Lung (tissue), 12 donors: ENCODE data around the gene OR4D10. TPM values are rescaled to one million over a fixed set of nuclear protein-coding genes. Genes with fewer than 3 reads are reported as not detected.
A peak's percentile ranks its signal among the peaks of the same experiment; 100 is the strongest.

Source experiments
- ATAC-seq: fragments of 200-7000 bp; cut with Tn5 transposase; one replicate; pipeline ENCODE4 v1.9.1; 2020; ENCODE audit warnings: moderate number of reproducible peaks; ENCODE audit not compliant: insufficient read depth, low FRiP score
- DNase-seq, 3 donors: peaks; one replicate each; pipeline ENCODE4 v3.0.0-alpha.2; 2013 to 2017
- H3K27ac ChIP-seq, 2 donors: one replicate each; pipeline ENCODE4 v1.5.1; 2013; ENCODE audit warnings: mild to moderate bottlenecking in 2 of 2, moderate library complexity in 2 of 2, control low read depth in 1 of 2, inconsistent platforms in 1 of 2, low read depth in 1 of 2, low read length in 1 of 2
- H3K27me3 ChIP-seq, 3 donors: one replicate each; pipeline ENCODE4 v1.5.1; 2013; ENCODE audit warnings: low read length in 2 of 3; ENCODE audit not compliant: control insufficient read depth in 3 of 3, insufficient read depth in 3 of 3
- H3K36me3 ChIP-seq, 4 donors: one replicate each; pipeline ENCODE4 v1.5.1; 2013; ENCODE audit warnings: low read length in 4 of 4, mild to moderate bottlenecking in 1 of 4, moderate library complexity in 1 of 4; ENCODE audit not compliant: control insufficient read depth in 4 of 4, insufficient read depth in 4 of 4
- H3K4me1 ChIP-seq, 5 donors: one replicate each; pipeline ENCODE4 v1.5.1; 2013; ENCODE audit warnings: low read length in 5 of 5, mild to moderate bottlenecking in 2 of 5, moderate library complexity in 1 of 5; ENCODE audit not compliant: control insufficient read depth in 5 of 5, insufficient read depth in 5 of 5
- H3K4me3 ChIP-seq: one replicate; pipeline ENCODE4 v1.5.1; 2013; ENCODE audit warnings: mild to moderate bottlenecking, control low read depth, moderate library complexity
- H3K9ac ChIP-seq, 2 donors: one replicate each; pipeline ENCODE4 v1.5.1; 2013; ENCODE audit warnings: low read length in 2 of 2, control low read depth in 1 of 2; ENCODE audit not compliant: insufficient read depth in 1 of 2
- H3K9me3 ChIP-seq, 4 donors: one replicate each; pipeline ENCODE4 v1.5.1; 2013; ENCODE audit warnings: low read length in 3 of 4, mild to moderate bottlenecking in 1 of 4, moderate library complexity in 1 of 4; ENCODE audit not compliant: control insufficient read depth in 4 of 4, insufficient read depth in 3 of 4
- WGBS, 2 donors: extraction: QIAGEN DNeasy Blood & Tissue Kit; methylation state at CpG; one replicate each; pipeline ENCODE4 v1.1.7; 2013; 5-methylcytosine and 5-hydroxymethylcytosine counted together
- polyA plus RNA-seq, 2 donors: library from polyadenylated mRNA; stranded (reverse); fragments of 200-250 nt; gene quantifications; one replicate each; pipeline ENCODE4 v1.2.1, GENCODE V29; 2013
- total RNA-seq, 2 donors: library from RNA; depleted of rRNA in 1 of 2; stranded (reverse); fragments of >200 nt in 1 of 2; gene quantifications; one replicate each; pipeline ENCODE4 v1.2.1, GENCODE V29; 2014 to 2021
- TF ChIP-seq, protein P1 (sequence below): IDR thresholded peaks from 2 replicates; pipeline ENCODE4 v1.5.1; 2012; ENCODE audit warnings: mild to moderate bottlenecking; ENCODE audit errors: control extremely low read depth, extremely low read depth
- donor health status: control.
- donor health status: control.
- donor health status: Bipolar disorder and iron deficiency.
- donor health status: healthy.
- donor health status: DM: yes; HTN: yes; CAD: no.

Gene OR4D10
- total and polyA plus RNA-seq, 4 donors, result not detected

GRCh38 chr11:59448484-59448883 is 24.6 kb upstream of the OR4D10 start:
- no peak overlapping the region for H3K9ac ChIP-seq
- DNase-seq, result no peak
- H3K27me3 ChIP-seq, result no peaks in the 10 kb centered on the region
- no peaks in the 10 kb centered on the region for H3K36me3 ChIP-seq
- no peak overlapping the region for H3K4me3 ChIP-seq
- TF ChIP-seq, protein P1, sequence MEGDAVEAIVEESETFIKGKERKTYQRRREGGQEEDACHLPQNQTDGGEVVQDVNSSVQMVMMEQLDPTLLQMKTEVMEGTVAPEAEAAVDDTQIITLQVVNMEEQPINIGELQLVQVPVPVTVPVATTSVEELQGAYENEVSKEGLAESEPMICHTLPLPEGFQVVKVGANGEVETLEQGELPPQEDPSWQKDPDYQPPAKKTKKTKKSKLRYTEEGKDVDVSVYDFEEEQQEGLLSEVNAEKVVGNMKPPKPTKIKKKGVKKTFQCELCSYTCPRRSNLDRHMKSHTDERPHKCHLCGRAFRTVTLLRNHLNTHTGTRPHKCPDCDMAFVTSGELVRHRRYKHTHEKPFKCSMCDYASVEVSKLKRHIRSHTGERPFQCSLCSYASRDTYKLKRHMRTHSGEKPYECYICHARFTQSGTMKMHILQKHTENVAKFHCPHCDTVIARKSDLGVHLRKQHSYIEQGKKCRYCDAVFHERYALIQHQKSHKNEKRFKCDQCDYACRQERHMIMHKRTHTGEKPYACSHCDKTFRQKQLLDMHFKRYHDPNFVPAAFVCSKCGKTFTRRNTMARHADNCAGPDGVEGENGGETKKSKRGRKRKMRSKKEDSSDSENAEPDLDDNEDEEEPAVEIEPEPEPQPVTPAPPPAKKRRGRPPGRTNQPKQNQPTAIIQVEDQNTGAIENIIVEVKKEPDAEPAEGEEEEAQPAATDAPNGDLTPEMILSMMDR, result no peak
- WGBS, 2 donors, result 84 to 94% methylated on average over 2 of the region's 2 CpGs
- H3K4me1 ChIP-seq, result no peaks in the 10 kb centered on the region
- no peak for ATAC-seq
- peaks cover 0 to 3% (median 0%) of the 10 kb centered on the region in 4 donors for H3K9me3 ChIP-seq
- H3K27ac ChIP-seq, result no peak overlapping the region

DNA sequence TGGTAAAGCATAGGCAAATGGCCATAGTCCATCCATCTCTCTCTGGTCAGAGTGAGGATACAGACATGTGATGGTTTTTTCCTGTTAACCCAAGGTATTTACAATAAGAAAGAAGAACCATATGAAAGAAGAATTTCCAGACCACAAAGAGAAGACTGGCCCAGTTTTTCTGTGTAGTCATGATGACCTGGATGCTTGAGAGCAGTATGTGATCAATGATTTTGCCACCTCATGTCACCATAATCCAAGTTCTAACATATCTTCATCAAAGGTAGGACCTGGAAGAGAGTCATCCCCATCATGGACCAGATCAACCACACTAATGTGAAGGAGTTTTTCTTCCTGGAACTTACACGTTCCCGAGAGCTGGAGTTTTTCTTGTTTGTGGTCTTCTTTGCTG is 16.5 kb upstream of the OR4D10 start, which contains the start of gene OR4D6:
Gene OR4D6 (plus strand): TSS at position 301 of the 400 bp plus-strand sequence. CDS start 0 bp downstream, at position 301.
- Histone ChIP-seq H3K4me3 (no peak within 1 kb of the TSS), H3K27ac (no peak within 1 kb of the TSS), H3K9ac (no peak within 1 kb of the TSS), H3K4me1 (no peaks in the 10 kb centered on the region), H3K27me3 (no peaks in the 10 kb centered on the region), H3K36me3 (no peaks in the 10 kb centered on the region), H3K9me3 (peaks cover 0 to 2% (median 0%) of the 10 kb centered on the region in 4 donors)
- ATAC-seq (no peak), DNase-seq (no peak)
- TF ChIP-seq, protein P1, result no peak
- WGBS, 2 donors, result 87 to 96% methylated on average over 2 of the region's 2 CpGs

DNA sequence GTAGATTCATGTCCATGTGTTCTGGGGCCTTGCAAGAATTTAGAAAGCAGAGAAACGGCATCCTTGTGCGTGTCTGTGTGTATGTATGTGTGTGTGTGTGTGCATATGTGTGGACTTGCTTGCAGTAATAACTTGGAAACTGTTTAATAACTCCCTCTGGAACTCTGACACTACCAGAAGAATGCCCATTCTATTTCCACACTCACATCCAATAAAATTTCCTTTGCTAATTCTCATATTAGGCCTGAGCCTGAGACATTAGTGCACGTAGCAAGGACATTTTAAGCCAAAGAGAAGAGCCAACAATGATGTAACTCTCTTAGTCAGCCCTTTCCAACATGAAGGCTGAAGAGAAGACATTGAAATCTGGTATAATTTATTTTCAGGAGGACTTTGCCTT is 13.2 kb upstream of the OR4D10 start:
- ATAC-seq, result no peak
- no peak for DNase-seq
- TF ChIP-seq, protein P1, result no peak
- H3K9ac ChIP-seq, result no peak overlapping the region
- 76 to 89% methylated on average over 3 of the region's 3 CpGs for WGBS, 2 donors
- no peaks in the 10 kb centered on the region for H3K36me3 ChIP-seq
- H3K27ac ChIP-seq, result no peak overlapping the region
- peaks cover 0 to 2% (median 0%) of the 10 kb centered on the region in 4 donors for H3K9me3 ChIP-seq
- H3K27me3 ChIP-seq, result no peaks in the 10 kb centered on the region
- no peak overlapping the region for H3K4me3 ChIP-seq
- no peaks in the 10 kb centered on the region for H3K4me1 ChIP-seq

DNA sequence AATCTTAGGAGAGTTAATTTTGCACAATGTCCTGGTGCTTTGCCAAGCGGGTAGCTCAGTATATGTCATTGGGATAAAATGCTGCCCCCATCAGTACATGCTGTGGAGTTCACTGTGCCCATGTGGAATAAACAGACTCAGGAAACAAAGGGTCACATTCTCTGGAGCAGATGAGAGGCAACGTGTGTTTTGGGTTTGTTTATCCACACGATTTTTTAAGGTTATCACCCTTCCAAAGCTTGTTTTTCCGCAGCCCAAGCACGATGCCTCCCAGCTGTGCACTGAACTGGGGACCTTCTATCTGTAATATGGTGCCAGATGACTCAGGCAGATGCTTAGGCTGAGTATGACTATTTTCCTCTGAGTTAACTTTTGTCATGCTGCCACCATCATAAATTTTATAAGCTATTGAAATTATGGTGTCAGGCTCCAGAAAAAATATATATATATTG is 9.9 kb upstream of the OR4D10 start:
- H3K27ac ChIP-seq, result no peak overlapping the region
- 43 to 66% methylated on average over 5 of the region's 5 CpGs for WGBS, 2 donors
- H3K36me3 ChIP-seq, result no peaks in the 10 kb centered on the region
- H3K9ac ChIP-seq, result no peak overlapping the region
- H3K4me3 ChIP-seq, result no peak overlapping the region
- peak in 2 of 3 donors; percentile 24 to 31 for DNase-seq
- TF ChIP-seq, protein P1, result no peak
- H3K27me3 ChIP-seq, result no peaks in the 10 kb centered on the region
- H3K9me3 ChIP-seq, result peaks cover 0 to 2% (median 0%) of the 10 kb centered on the region in 4 donors
- H3K4me1 ChIP-seq, result no peaks in the 10 kb centered on the region
- ATAC-seq, result no peak
